Ishikawa (cell line): Measurements from ENCODE around the gene TRMT61A.
A peak's percentile ranks its signal among the peaks of the same experiment; 100 is the strongest.

ENCODE experiments used
- CEBPB ChIP-seq: IDR thresholded peaks from 2 replicates; pipeline ENCODE4 v1.6.1; 2012
- CREB1 ChIP-seq: IDR thresholded peaks from 2 replicates; pipeline ENCODE4 v1.6.1; 2012; ENCODE audit warnings: low read depth
- EGR1 ChIP-seq: IDR thresholded peaks from 2 replicates; pipeline ENCODE4 v1.6.1; 2012
- EP300 ChIP-seq: IDR thresholded peaks from 2 replicates; pipeline ENCODE4 v1.6.1; 2012; ENCODE audit warnings: borderline replicate concordance
- FOXM1 ChIP-seq: IDR thresholded peaks from 2 replicates; pipeline ENCODE4 v1.6.1; 2012; ENCODE audit warnings: low read depth, borderline replicate concordance
- NFIC ChIP-seq: IDR thresholded peaks from 2 replicates; pipeline ENCODE4 v1.6.1; 2012
- RAD21 ChIP-seq: IDR thresholded peaks from 2 replicates; pipeline ENCODE4 v1.6.1; 2012; ENCODE audit warnings: low read depth
- TAF1 ChIP-seq: IDR thresholded peaks from 2 replicates; pipeline ENCODE4 v1.6.1; 2012; ENCODE audit warnings: low read depth, mild to moderate bottlenecking
- TCF12 ChIP-seq: IDR thresholded peaks from 2 replicates; pipeline ENCODE4 v1.6.1; 2012; ENCODE audit warnings: low read depth
- TEAD4 ChIP-seq: IDR thresholded peaks from 2 replicates; pipeline ENCODE4 v1.6.1; 2012
- YY1 ChIP-seq: IDR thresholded peaks from 2 replicates; pipeline ENCODE4 v1.6.1; 2012; ENCODE audit warnings: low read depth
- ZBTB7A ChIP-seq: IDR thresholded peaks from 2 replicates; pipeline ENCODE4 v1.6.1; 2012; ENCODE audit warnings: low read depth
- TF ChIP-seq, protein P1 (sequence below): IDR thresholded peaks from 2 replicates; pipeline ENCODE4 v1.6.1; 2012
- TF ChIP-seq, protein P2 (sequence below): IDR thresholded peaks from 2 replicates; pipeline ENCODE4 v1.6.1; 2012
- TF ChIP-seq, protein P3 (sequence below): IDR thresholded peaks from 2 replicates; pipeline ENCODE4 v1.6.1; 2012; ENCODE audit warnings: low read depth, mild to moderate bottlenecking

Gene TRMT61A

DNA sequence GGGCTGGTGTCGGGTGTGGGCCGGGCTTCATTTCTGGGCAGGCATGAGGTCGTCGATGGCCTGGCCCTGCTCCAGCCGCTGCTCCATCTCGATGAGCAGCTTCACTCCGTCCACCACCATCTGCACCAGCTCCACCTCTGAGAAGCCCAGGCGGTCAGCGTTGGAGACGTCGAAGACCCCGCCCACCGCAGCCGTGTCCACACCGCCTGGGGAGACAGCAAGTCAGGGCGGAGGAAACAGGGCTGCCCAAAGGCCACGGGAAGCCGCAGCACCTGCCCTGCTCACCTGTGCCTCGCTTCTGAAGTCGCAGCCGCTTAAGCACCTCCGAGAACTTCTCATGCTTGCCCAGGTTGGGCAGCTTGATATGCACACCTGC lies 9.2 kb upstream of the TRMT61A start:
- TF ChIP-seq TCF12 = peak; percentile 49; the same call in 1 of the 2 replicates
- peak; percentile 62 for TF ChIP-seq NFIC
- TF ChIP-seq CREB1 = no peak

DNA sequence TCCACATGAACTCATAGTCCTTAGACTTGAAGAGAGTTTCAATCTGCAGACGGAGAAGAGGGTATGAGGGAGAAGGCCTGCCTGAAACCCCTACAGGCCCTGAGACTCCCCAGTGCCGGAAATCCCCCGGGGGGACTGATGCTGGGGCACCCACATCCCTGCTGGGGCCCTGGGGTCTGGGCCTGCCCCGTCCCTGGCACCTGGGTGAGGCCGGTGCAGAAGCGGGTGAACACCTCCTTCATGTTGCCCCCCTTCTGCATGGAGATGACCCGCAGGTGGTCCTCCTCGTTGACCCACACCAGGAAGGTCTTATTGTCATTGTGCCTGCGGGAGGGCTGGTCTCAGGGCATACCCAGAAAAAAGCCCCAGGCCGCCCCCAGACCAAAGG lies 8.7 kb upstream of the TRMT61A start:
- TF ChIP-seq FOXM1 (no peak), CEBPB (no peak), TEAD4 (no peak), CREB1 (no peak), NFIC (no peak), ZBTB7A (no peak), RAD21 (no peak), YY1 (no peak), EP300 (no peak)
- TF ChIP-seq, protein P1, sequence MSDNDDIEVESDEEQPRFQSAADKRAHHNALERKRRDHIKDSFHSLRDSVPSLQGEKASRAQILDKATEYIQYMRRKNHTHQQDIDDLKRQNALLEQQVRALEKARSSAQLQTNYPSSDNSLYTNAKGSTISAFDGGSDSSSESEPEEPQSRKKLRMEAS = no peak
- TF ChIP-seq, protein P2, sequence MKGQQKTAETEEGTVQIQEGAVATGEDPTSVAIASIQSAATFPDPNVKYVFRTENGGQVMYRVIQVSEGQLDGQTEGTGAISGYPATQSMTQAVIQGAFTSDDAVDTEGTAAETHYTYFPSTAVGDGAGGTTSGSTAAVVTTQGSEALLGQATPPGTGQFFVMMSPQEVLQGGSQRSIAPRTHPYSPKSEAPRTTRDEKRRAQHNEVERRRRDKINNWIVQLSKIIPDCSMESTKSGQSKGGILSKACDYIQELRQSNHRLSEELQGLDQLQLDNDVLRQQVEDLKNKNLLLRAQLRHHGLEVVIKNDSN = no peak
- TF ChIP-seq, protein P3, sequence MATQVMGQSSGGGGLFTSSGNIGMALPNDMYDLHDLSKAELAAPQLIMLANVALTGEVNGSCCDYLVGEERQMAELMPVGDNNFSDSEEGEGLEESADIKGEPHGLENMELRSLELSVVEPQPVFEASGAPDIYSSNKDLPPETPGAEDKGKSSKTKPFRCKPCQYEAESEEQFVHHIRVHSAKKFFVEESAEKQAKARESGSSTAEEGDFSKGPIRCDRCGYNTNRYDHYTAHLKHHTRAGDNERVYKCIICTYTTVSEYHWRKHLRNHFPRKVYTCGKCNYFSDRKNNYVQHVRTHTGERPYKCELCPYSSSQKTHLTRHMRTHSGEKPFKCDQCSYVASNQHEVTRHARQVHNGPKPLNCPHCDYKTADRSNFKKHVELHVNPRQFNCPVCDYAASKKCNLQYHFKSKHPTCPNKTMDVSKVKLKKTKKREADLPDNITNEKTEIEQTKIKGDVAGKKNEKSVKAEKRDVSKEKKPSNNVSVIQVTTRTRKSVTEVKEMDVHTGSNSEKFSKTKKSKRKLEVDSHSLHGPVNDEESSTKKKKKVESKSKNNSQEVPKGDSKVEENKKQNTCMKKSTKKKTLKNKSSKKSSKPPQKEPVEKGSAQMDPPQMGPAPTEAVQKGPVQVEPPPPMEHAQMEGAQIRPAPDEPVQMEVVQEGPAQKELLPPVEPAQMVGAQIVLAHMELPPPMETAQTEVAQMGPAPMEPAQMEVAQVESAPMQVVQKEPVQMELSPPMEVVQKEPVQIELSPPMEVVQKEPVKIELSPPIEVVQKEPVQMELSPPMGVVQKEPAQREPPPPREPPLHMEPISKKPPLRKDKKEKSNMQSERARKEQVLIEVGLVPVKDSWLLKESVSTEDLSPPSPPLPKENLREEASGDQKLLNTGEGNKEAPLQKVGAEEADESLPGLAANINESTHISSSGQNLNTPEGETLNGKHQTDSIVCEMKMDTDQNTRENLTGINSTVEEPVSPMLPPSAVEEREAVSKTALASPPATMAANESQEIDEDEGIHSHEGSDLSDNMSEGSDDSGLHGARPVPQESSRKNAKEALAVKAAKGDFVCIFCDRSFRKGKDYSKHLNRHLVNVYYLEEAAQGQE = no peak

DNA sequence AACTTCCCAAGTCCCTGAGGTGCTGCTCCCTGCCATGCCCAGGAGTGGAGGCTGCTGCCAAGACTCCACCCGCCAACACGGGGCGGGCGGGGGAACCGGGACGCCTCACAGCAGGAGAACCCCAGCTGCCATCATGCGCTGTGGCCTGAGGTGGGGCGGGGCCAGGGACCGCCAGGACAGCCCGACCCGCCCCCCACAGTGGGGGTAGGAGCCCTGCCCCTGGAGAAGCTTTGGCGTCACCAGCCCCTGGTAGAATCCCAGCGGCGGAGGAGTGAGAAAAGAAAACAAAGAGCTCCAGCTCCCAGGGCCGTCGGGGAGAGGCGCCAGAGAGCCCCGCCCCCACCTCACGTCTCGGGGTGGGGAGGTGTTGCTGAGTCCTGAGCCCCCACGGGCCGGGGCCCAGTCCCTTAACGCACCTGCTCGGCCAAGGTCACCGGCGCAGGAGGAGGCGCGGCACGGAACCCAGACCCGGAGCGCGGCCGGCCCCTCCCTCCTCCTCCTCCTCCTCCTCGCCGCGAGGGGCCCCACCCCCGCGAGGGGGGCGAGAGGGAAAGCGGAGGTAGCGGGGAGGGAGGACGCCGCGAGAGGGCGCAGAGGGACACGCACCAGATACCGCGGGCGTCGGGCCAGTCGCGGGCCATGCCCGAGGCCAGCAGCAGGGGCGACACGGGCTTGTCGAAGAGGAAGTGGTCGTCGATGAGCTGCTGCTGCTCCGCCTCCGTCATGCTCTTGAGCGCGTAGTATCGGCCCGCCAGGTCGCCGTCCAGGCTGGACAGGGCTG lies 8.1 kb upstream of the TRMT61A start:
- TF ChIP-seq, protein P2 = no peak
- TF ChIP-seq ZBTB7A = peak; percentile 52
- TF ChIP-seq CEBPB = peak; percentile 14; the same call in 1 of the 2 replicates
- TF ChIP-seq EGR1 = peak; percentile 69
- TF ChIP-seq, protein P3 = no peak
- TF ChIP-seq EP300 = peak; percentile 38; the same call in 1 of the 2 replicates
- TF ChIP-seq TCF12 = peak; percentile 61; the same call in 1 of the 2 replicates
- TF ChIP-seq CREB1 = peak; percentile 8
- TF ChIP-seq, protein P1 = peak; percentile 61
- TF ChIP-seq TEAD4 = peak; percentile 44; the same call in 1 of the 2 replicates
- TF ChIP-seq RAD21 = peak; percentile 51; the same call in 1 of the 2 replicates
- TF ChIP-seq FOXM1 = no peak
- TF ChIP-seq NFIC = peak; percentile 80
- TF ChIP-seq YY1 = peak; percentile 51; the same call in 1 of the 2 replicates
- TF ChIP-seq TAF1 = no peak; the same call in 1 of the 2 replicates

DNA sequence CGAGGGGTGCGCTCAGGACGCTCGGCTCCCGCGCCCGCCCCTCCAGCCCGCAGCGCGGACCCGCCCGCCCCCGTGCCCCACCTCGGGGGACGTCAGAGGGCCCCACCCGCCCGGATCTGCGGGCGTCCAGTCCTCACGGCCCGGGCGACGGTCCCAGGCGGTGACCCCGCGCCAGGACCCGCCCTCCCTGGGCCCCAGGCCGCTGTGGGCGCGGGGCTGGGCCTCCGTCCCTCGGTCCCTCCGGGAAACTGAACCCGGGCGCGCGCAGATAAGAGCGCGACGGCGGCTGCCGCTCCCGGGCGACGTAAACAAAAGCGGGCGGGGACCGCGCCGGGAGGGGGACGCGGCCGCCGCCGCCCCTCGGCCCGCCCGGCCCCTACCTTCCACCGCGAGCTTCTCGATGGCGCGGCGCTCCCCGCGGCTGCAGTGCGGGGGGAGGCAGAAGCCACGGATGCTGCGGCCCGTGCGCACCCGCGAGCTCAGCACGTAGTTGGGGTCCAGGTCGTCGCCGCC lies 7.5 kb upstream of the TRMT61A start:
- TF ChIP-seq ZBTB7A (peak; percentile 22; the same call in 1 of the 2 replicates), YY1 (0 out of 2 replicates have a peak, but pooled peaks have one; percentile 9), EGR1 (no peak), TAF1 (no peak)
- TF ChIP-seq, protein P2 = no peak

DNA sequence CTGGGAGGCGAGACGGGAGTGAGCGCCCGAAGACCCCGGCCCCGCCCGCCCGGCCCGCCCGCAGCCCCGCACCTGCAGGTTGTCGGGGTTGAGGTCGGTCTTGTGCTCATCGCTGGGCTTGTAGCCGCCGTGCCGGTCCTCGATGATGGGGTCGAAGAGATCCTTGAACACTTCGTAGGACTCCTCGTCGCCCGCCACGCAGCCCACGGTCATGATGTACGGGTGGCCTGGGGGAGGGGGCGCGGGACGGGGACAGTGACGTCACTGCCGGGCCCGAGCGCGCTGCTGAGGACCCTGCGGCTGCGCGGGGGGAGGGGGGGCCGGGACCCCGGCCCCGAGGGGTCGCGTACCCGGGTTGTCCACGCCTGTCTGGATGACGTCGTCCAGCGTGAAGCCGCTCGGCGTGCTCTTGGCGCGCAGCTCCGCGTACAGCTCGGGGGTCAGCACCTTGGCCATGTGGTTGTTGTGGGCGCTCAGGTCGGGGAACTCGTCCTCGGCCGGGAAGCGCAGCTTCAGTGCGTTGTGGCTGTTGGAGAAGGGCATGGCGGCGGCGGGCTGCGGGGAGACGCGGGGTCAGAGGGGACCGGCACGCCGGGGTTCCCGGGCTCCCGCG lies 6.9 kb upstream of the TRMT61A start:
- no peak for TF ChIP-seq NFIC
- TF ChIP-seq ZBTB7A = peak; percentile 52; the same call in 1 of the 2 replicates
- TF ChIP-seq, protein P1 = peak; percentile 87
